K562 (cell line): ENCODE measurements around the gene PHLPP2. TPM values are rescaled to one million over a fixed set of nuclear protein-coding genes. Genes with fewer than 3 reads are reported as not detected.

Experiments used
- ATAC-seq: fragments of 200-7000 bp; cut with Tn5 transposase; 3 replicates; pipeline ENCODE4 v1.9.1; 2020; ENCODE audit warnings: moderate library complexity
- BruUV-seq: library from RNA; stranded (reverse); fragments of 400-500 nt; replicated peaks from 2 replicates; lab custom pipeline; 2021; lab: Mats Ljungman, UMichigan
- CTCF ChIA-PET: fragments of 300-600 bp; formaldehyde crosslinking; extraction: SDS; loops from one replicate; lab custom pipeline; 2021; ENCODE audit warnings: low intra/inter-chr PET ratio; lab: Yijun Ruan, JAX
- POLR2A ChIA-PET: fragments of 300-600, 350-650 bp; sonication (Branson Sonifier 250); formaldehyde crosslinking; extraction: SDS; loops from one replicate; lab custom pipeline; 2021; ENCODE audit warnings: antibody characterized with exemption, inconsistent platforms; lab: Yijun Ruan, JAX
- DNase-seq, 4 experiments: peaks; one replicate each; pipeline versions ENCODE4 v3.0.0 to v3.0.0-alpha.2; 2011 to 2018; ENCODE audit warnings: low spot score in 3 of 4, mixed read lengths in 3 of 4; ENCODE audit errors: extremely low read depth in 1 of 4
- FAIRE-seq: peaks from 2 replicates; lab custom pipeline; 2011; peaks lifted over from hg19 to GRCh38; lab: Jason Lieb, UNC
- H2AFZ ChIP-seq: 2 replicates; pipeline ENCODE4 v1.6.0; 2011; ENCODE audit warnings: low read depth, low read length, control low read depth, inconsistent platforms
- H3K27ac ChIP-seq: fragments of 200-600 bp; 3 replicates; pipeline ENCODE4 v1.8.0; 2011; ENCODE audit warnings: low read depth, mild to moderate bottlenecking, control low read depth, inconsistent platforms, low read length, moderate library complexity, mixed read lengths; ENCODE audit errors: extremely low read depth
- H3K27me3 ChIP-seq, 2 experiments: fragments of 300-600 bp in 1 of 2; 2 replicates in 1 of 2; 3 replicates in 1 of 2; pipeline versions ENCODE4 v1.6.0 to v1.8.0; 2011; ENCODE audit warnings: inconsistent platforms in 2 of 2, low read length in 2 of 2, mild to moderate bottlenecking in 1 of 2, mixed read lengths in 1 of 2, moderate library complexity in 1 of 2; ENCODE audit not compliant: control insufficient read depth in 2 of 2, insufficient read depth in 2 of 2
- H3K36me3 ChIP-seq: fragments of 300-600 bp; 3 replicates; pipeline ENCODE4 v1.8.0; 2011; ENCODE audit warnings: mild to moderate bottlenecking, low read length, inconsistent platforms; ENCODE audit not compliant: control insufficient read depth, insufficient read depth
- H3K4me1 ChIP-seq, 2 experiments: fragments of 200-600 bp in 1 of 2; replicated peaks in 1 of 2; 2 replicates in 1 of 2; 3 replicates in 1 of 2; pipeline versions ENCODE4 v1.5.1 to v1.8.0; 2011; ENCODE audit warnings: inconsistent platforms in 2 of 2, low read length in 2 of 2, mild to moderate bottlenecking in 1 of 2, mixed read lengths in 1 of 2, moderate library complexity in 1 of 2; ENCODE audit not compliant: control insufficient read depth in 2 of 2, insufficient read depth in 2 of 2
- H3K4me2 ChIP-seq: 2 replicates; pipeline ENCODE4 v1.6.1; 2011; ENCODE audit warnings: low read length, control low read depth, inconsistent platforms, mixed read lengths; ENCODE audit not compliant: insufficient read depth
- H3K4me3 ChIP-seq: fragments of 200-600 bp; sonication (generic), shearing (Covaris generic); 2 replicates; pipeline ENCODE4 v1.5.1; 2016; ENCODE audit warnings: control low read depth, inconsistent platforms
- H3K79me2 ChIP-seq: fragments of 200-600 bp; 3 replicates; pipeline ENCODE4 v1.8.0; 2011; ENCODE audit warnings: low read length, inconsistent platforms; ENCODE audit not compliant: control insufficient read depth, insufficient read depth
- H3K9ac ChIP-seq, 2 experiments: 2 replicates each; pipeline versions ENCODE4 v1.6.0 to v1.6.1; 2011; ENCODE audit warnings: low read depth in 2 of 2, low read length in 2 of 2, control low read depth in 1 of 2, inconsistent platforms in 1 of 2, mild to moderate bottlenecking in 1 of 2, mixed read lengths in 1 of 2; ENCODE audit not compliant: insufficient read depth in 1 of 2
- H3K9me1 ChIP-seq: one replicate; pipeline ENCODE4 v1.6.0; 2011; ENCODE audit warnings: inconsistent platforms, mild to moderate bottlenecking, low read length, moderate library complexity; ENCODE audit not compliant: control insufficient read depth, insufficient read depth
- H3K9me3 ChIP-seq: replicated peaks from 2 replicates; pipeline ENCODE4 v1.5.1; 2011; ENCODE audit warnings: low read depth, low read length, inconsistent platforms; ENCODE audit not compliant: control insufficient read depth, insufficient read depth
- H4K20me1 ChIP-seq: replicated peaks from 2 replicates; pipeline ENCODE4 v1.6.1; 2011; ENCODE audit warnings: low read length, inconsistent platforms, mixed read lengths; ENCODE audit not compliant: control insufficient read depth, insufficient read depth
- C11orf30 ChIP-seq: fragments of 450-650 bp; IDR thresholded peaks from 2 replicates; pipeline ENCODE4 v1.6.1; 2016; ENCODE audit warnings: low read depth, mild to moderate bottlenecking
- ZNF316 ChIP-seq: fragments of 450-650 bp; IDR thresholded peaks from 2 replicates; pipeline ENCODE4 v1.6.1; 2016
- WGBS: fragments of 100-300 bp; shearing (Covaris generic); methylation state at CpG from one replicate; pipeline ENCODE4 v1.1.6; 2016; ENCODE audit warnings: low coverage, mixed read lengths; ENCODE audit not compliant: insufficient coverage; ENCODE audit errors: missing lambda C conversion rate; 5-methylcytosine and 5-hydroxymethylcytosine counted together
- in situ Hi-C: fragments of 300-500 bp; cut with MboI; formaldehyde crosslinking; loops from 4 replicates; pipeline ENCODE4 v1.15.0; 2018; ENCODE audit warnings: inconsistent platforms, mixed read lengths
- intact Hi-C: fragments of 100-400 bp; cut with micrococcal nuclease; formaldehyde crosslinking; loops from 2 replicates; pipeline ENCODE4 v1.14.2; 2022
- polyA plus RNA-seq, 8 experiments: library from polyadenylated mRNA; depleted of rRNA in 4 of 8; stranded (reverse) in 5 of 8; unstranded in 3 of 8; fragments of >200 nt; fragmentation: Nextera tagmentation in 2 of 8; fragmentation: Illumina TruSeq in 1 of 8; extraction: Ambion mirVana in 2 of 8; extraction: Trizol in 1 of 8; gene quantifications; 2 replicates each; pipeline versions ENCODE4 v1.2.1 to v1.2.3, GENCODE V29; 2011 to 2014; ENCODE audit warnings: inconsistent platforms in 1 of 8, missing spikeins in 1 of 8
- total RNA-seq, 7 experiments: library from RNA; depleted of rRNA in 6 of 7; stranded (reverse); fragments of >200 nt in 6 of 7; fragmentation: Illumina TruSeq in 2 of 7; extraction: Trizol in 2 of 7; gene quantifications; 2 replicates each; pipeline versions ENCODE4 v1.2.1 to v1.2.3, GENCODE V29; 2011 to 2021; ENCODE audit warnings: low replicate concordance in 1 of 7
- TF ChIP-seq, protein P1 (sequence below): fragments of 250-450 bp; sonication (Bioruptor Pico); IDR thresholded peaks from 2 replicates; pipeline ENCODE4 v1.5.0; 2022; ENCODE audit warnings: mild to moderate bottlenecking
- TF ChIP-seq, protein P2 (sequence below): fragments of 450-650 bp; IDR thresholded peaks from 2 replicates; pipeline ENCODE4 v1.6.1; 2016; ENCODE audit warnings: low read depth, mild to moderate bottlenecking, moderate library complexity

Gene PHLPP2
- total and polyA plus RNA-seq, 9 of the 15 experiments (the other 6 are each of a cell fraction or from before 2014, with no cell fraction given), result 0.60 to 7.1 (median 2.6) TPM

DNA sequence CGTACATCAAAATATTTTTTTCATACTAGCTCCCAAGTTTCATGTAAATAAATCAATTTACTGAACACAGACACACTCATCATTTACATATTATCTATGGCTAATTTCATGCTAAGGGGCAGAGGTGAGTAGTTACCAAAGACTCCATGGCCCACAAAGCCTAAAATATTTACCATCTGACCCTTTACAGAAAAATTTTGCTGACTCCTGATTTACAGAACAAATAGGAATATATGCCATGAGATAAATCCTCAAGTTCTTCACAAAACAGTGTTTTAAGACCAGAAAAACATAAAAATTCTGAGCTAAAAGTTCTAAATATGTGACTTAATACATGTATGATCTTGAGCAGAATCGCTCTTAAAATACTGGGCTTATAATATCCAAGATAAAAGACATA, 36.6 kb upstream of the PHLPP2 start:
- Histone ChIP-seq H3K36me3 (peaks cover 70% of the 10 kb centered on the region), H2AFZ (no peak overlapping the region), H3K27me3 (no peaks in the 10 kb centered on the region), H3K9ac (no peak overlapping the region), H3K9me1 (no peaks in the 10 kb centered on the region), H3K27ac (no peak overlapping the region), H4K20me1 (no peaks in the 10 kb centered on the region), H3K4me2 (no peak overlapping the region), H3K4me1 (no peaks in the 10 kb centered on the region), H3K4me3 (no peak overlapping the region), H3K79me2 (no peaks in the 10 kb centered on the region), H3K9me3 (no peaks in the 10 kb centered on the region)
- no TSS peak for BruUV-seq
- no peak for DNase-seq
- POLR2A ChIA-PET, result no interaction called here
- FAIRE-seq, result no peak
- CTCF ChIA-PET, result no interaction called here
- no peak for ATAC-seq
- intact Hi-C loops, result no loop called here
- in situ Hi-C loops, result no loop called here
- WGBS, result 93% methylated on average over 2 of the region's 2 CpGs
- TF ChIP-seq C11orf30, result peak; percentile 54; the same call in 1 of the 2 replicates
- TF ChIP-seq, protein P1, sequence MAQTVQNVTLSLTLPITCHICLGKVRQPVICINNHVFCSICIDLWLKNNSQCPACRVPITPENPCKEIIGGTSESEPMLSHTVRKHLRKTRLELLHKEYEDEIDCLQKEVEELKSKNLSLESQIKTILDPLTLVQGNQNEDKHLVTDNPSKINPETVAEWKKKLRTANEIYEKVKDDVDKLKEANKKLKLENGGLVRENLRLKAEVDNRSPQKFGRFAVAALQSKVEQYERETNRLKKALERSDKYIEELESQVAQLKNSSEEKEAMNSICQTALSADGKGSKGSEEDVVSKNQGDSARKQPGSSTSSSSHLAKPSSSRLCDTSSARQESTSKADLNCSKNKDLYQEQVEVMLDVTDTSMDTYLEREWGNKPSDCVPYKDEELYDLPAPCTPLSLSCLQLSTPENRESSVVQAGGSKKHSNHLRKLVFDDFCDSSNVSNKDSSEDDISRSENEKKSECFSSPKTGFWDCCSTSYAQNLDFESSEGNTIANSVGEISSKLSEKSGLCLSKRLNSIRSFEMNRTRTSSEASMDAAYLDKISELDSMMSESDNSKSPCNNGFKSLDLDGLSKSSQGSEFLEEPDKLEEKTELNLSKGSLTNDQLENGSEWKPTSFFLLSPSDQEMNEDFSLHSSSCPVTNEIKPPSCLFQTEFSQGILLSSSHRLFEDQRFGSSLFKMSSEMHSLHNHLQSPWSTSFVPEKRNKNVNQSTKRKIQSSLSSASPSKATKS (CRISPR knock-in tag), result no peak
- TF ChIP-seq, protein P2, sequence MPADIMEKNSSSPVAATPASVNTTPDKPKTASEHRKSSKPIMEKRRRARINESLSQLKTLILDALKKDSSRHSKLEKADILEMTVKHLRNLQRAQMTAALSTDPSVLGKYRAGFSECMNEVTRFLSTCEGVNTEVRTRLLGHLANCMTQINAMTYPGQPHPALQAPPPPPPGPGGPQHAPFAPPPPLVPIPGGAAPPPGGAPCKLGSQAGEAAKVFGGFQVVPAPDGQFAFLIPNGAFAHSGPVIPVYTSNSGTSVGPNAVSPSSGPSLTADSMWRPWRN, result no peak
- peak; percentile 75 for TF ChIP-seq ZNF316
